IMR-90 (cell line): ENCODE data around the gene PKHD1. TPM values are rescaled to one million over a fixed set of nuclear protein-coding genes. Genes with fewer than 3 reads are reported as not detected.

ENCODE experiments used
- ATAC-seq: fragments of 200-7000 bp; cut with Tn5 transposase; 2 replicates; pipeline ENCODE4 v1.9.1; 2020; ENCODE audit warnings: low read depth, mild to moderate bottlenecking, moderate library complexity
- BruUV-seq: library from RNA; stranded (reverse); fragments of 400-500 nt; replicated peaks from 2 replicates; lab custom pipeline; 2021; lab: Mats Ljungman, UMichigan
- CTCF ChIA-PET: fragments of 300-600 bp; formaldehyde crosslinking; extraction: SDS; loops from one replicate; lab custom pipeline; 2021; ENCODE audit warnings: antibody characterized with exemption; lab: Yijun Ruan, JAX
- POLR2A ChIA-PET: fragments of 300-600 bp; sonication (Branson Sonifier 250); formaldehyde crosslinking; loops from one replicate; lab custom pipeline; 2022; ENCODE audit warnings: antibody characterized with exemption; ENCODE audit not compliant: unreplicated experiment; lab: Charles Lee
- DNase-seq: peaks from one replicate; pipeline ENCODE4 v3.0.0; 2013
- H2AFZ ChIP-seq: replicated peaks from 2 replicates; pipeline ENCODE3; 2013; ENCODE audit warnings: low read length, mild to moderate bottlenecking; ENCODE audit not compliant: poor library complexity
- H2AK5ac ChIP-seq: 2 replicates; pipeline ENCODE4 v1.6.1; 2013; ENCODE audit warnings: low read depth, low read length, inconsistent platforms
- H2AK9ac ChIP-seq: replicated peaks from 2 replicates; pipeline ENCODE3; 2013; ENCODE audit warnings: mild to moderate bottlenecking, low read depth, low read length, moderate library complexity; ENCODE audit not compliant: poor library complexity
- H2BK120ac ChIP-seq: 2 replicates; pipeline ENCODE4 v1.6.1; 2013; ENCODE audit warnings: low read depth, low read length, inconsistent platforms
- H2BK15ac ChIP-seq: 3 replicates; pipeline ENCODE4 v1.6.1; 2013; ENCODE audit warnings: low read depth, low read length, inconsistent platforms
- H2BK20ac ChIP-seq: 2 replicates; pipeline ENCODE4 v1.6.1; 2013; ENCODE audit warnings: low read depth, mild to moderate bottlenecking, inconsistent platforms, low read length, moderate library complexity
- H2BK5ac ChIP-seq: 2 replicates; pipeline ENCODE4 v1.6.1; 2013; ENCODE audit warnings: mild to moderate bottlenecking, low read depth, low read length, inconsistent platforms; ENCODE audit not compliant: poor library complexity, severe bottlenecking
- H3K14ac ChIP-seq: replicated peaks from 2 replicates; pipeline ENCODE4 v1.6.1; 2013; ENCODE audit warnings: low read depth, low read length, inconsistent platforms
- H3K18ac ChIP-seq: 2 replicates; pipeline ENCODE4 v1.6.1; 2013; ENCODE audit warnings: low read depth, low read length, control low read depth
- H3K23ac ChIP-seq: 2 replicates; pipeline ENCODE4 v1.6.1; 2013; ENCODE audit warnings: low read depth, low read length, inconsistent platforms
- H3K27ac ChIP-seq: 2 replicates; pipeline ENCODE4 v1.5.1; 2013; ENCODE audit warnings: mild to moderate bottlenecking, control low read depth, low read length; ENCODE audit not compliant: insufficient read depth
- H3K27me3 ChIP-seq: 2 replicates; pipeline ENCODE4 v1.6.1; 2013; ENCODE audit warnings: low read length; ENCODE audit not compliant: control insufficient read depth, insufficient read depth
- H3K36me3 ChIP-seq: 2 replicates; pipeline ENCODE4 v1.6.1; 2013; ENCODE audit warnings: low read length, mixed read lengths; ENCODE audit not compliant: control insufficient read depth, insufficient read depth
- H3K4ac ChIP-seq: 2 replicates; pipeline ENCODE4 v1.6.1; 2013; ENCODE audit warnings: low read depth, low read length, inconsistent platforms
- H3K4me1 ChIP-seq: 2 replicates; pipeline ENCODE4 v1.6.1; 2013; ENCODE audit warnings: low read length, mixed read lengths; ENCODE audit not compliant: control insufficient read depth, insufficient read depth
- H3K4me2 ChIP-seq: 2 replicates; pipeline ENCODE4 v1.6.1; 2013; ENCODE audit warnings: low read depth, mild to moderate bottlenecking, control low read depth, low read length, moderate library complexity
- H3K4me3 ChIP-seq: 2 replicates; pipeline ENCODE4 v1.5.1; 2013; ENCODE audit warnings: low read depth, mild to moderate bottlenecking, control low read depth, low read length, moderate library complexity; ENCODE audit not compliant: insufficient read depth
- H3K56ac ChIP-seq: 2 replicates; pipeline ENCODE4 v1.6.1; 2013; ENCODE audit warnings: low read length, inconsistent platforms; ENCODE audit not compliant: insufficient read depth; ENCODE audit errors: extremely low read depth
- H3K79me1 ChIP-seq, 2 experiments: 2 replicates each; pipeline ENCODE4 v1.6.1; 2013; ENCODE audit warnings: low read length in 2 of 2, inconsistent platforms in 1 of 2, low read depth in 1 of 2
- H3K9ac ChIP-seq: 2 replicates; pipeline ENCODE4 v1.6.1; 2013; ENCODE audit warnings: low read depth, low read length, control low read depth
- H3K9me1 ChIP-seq: 2 replicates; pipeline ENCODE4 v1.6.1; 2013; ENCODE audit warnings: low read length, inconsistent platforms; ENCODE audit not compliant: insufficient read depth
- H3K9me3 ChIP-seq: 2 replicates; pipeline ENCODE4 v1.6.1; 2013; ENCODE audit warnings: low read length; ENCODE audit not compliant: control insufficient read depth, insufficient read depth
- H4K20me1 ChIP-seq: 2 replicates; pipeline ENCODE4 v1.6.1; 2013; ENCODE audit warnings: low read length, inconsistent platforms; ENCODE audit not compliant: insufficient read depth
- H4K5ac ChIP-seq: 2 replicates; pipeline ENCODE4 v1.6.1; 2013; ENCODE audit warnings: mild to moderate bottlenecking, low read depth, low read length, control low read depth
- H4K8ac ChIP-seq, 2 experiments: 2 replicates each; pipeline ENCODE4 v1.6.1; 2013; ENCODE audit warnings: low read depth in 2 of 2, low read length in 2 of 2, control low read depth in 1 of 2, inconsistent platforms in 1 of 2
- H4K91ac ChIP-seq: 2 replicates; pipeline ENCODE4 v1.6.1; 2013; ENCODE audit warnings: low read depth, low read length, inconsistent platforms; ENCODE audit not compliant: insufficient read depth
- BHLHE40 ChIP-seq: fragments of 150-350 bp; IDR thresholded peaks from 2 replicates; pipeline ENCODE4 v1.6.1; 2016; ENCODE audit warnings: mild to moderate bottlenecking, low read depth, low read length
- CEBPB ChIP-seq: IDR thresholded peaks from 2 replicates; pipeline ENCODE4 v1.6.1; 2012; ENCODE audit warnings: low read depth, low read length, improper control_type of control experiment
- CHD1 ChIP-seq: IDR thresholded peaks from 2 replicates; pipeline ENCODE4 v1.6.1; 2012; ENCODE audit warnings: low read depth, low read length, improper control_type of control experiment
- FOS ChIP-seq: fragments of 150-350 bp; IDR thresholded peaks from 2 replicates; pipeline ENCODE4 v1.6.1; 2016; ENCODE audit warnings: low read depth, low read length
- MAFK ChIP-seq: IDR thresholded peaks from 2 replicates; pipeline ENCODE4 v1.6.1; 2012; ENCODE audit warnings: low read depth, low read length, improper control_type of control experiment
- MAZ ChIP-seq: IDR thresholded peaks from 2 replicates; pipeline ENCODE4 v1.6.1; 2012; ENCODE audit warnings: low read depth, mild to moderate bottlenecking, low read length, improper control_type of control experiment, moderate library complexity, borderline replicate concordance
- MXI1 ChIP-seq: IDR thresholded peaks from 2 replicates; pipeline ENCODE4 v1.6.1; 2012; ENCODE audit warnings: low read depth, mild to moderate bottlenecking, low read length, moderate library complexity, borderline replicate concordance
- NFE2L2 ChIP-seq: fragments of 150-350 bp; IDR thresholded peaks from 2 replicates; pipeline ENCODE4 v1.6.1; 2016; ENCODE audit warnings: low read depth, mild to moderate bottlenecking, low read length
- POLR2A ChIP-seq: IDR thresholded peaks from 2 replicates; pipeline ENCODE4 v1.6.1; 2012; ENCODE audit warnings: mild to moderate bottlenecking, low read depth, low read length
- RAD21 ChIP-seq: IDR thresholded peaks from 2 replicates; pipeline ENCODE4 v1.6.1; 2012; ENCODE audit warnings: low read length, improper control_type of control experiment
- RCOR1 ChIP-seq: IDR thresholded peaks from 2 replicates; pipeline ENCODE4 v1.6.1; 2012; ENCODE audit warnings: mild to moderate bottlenecking, low read length, improper control_type of control experiment; ENCODE audit not compliant: insufficient replicate concordance
- RFX5 ChIP-seq: IDR thresholded peaks from 2 replicates; pipeline ENCODE4 v1.8.0; 2012; ENCODE audit warnings: low read depth, mild to moderate bottlenecking, low read length, moderate library complexity
- SMC3 ChIP-seq: fragments of 150-350 bp; IDR thresholded peaks from 2 replicates; pipeline ENCODE4 v1.6.1; 2016; ENCODE audit warnings: low read depth, mild to moderate bottlenecking, antibody characterized with exemption, low read length, moderate library complexity
- WGBS, 2 experiments: methylation state at CpG; one replicate each; pipeline versions ENCODE4 v1.1.5 to v1.1.7; 2013; ENCODE audit warnings: missing lambda C conversion rate in 2 of 2; ENCODE audit not compliant: insufficient read length in 1 of 2; ENCODE audit errors: extremely low coverage in 2 of 2; 5-methylcytosine and 5-hydroxymethylcytosine counted together
- dilution Hi-C: fragments of 300-500 bp; cut with HindIII; formaldehyde crosslinking; loops from one replicate; pipeline ENCODE4 v1.14.3; 2018; ENCODE audit warnings: low sequenced_read_pairs; ENCODE audit not compliant: unreplicated experiment
- in situ Hi-C: fragments of 300-500 bp; cut with MboI; formaldehyde crosslinking; loops from 3 replicates; pipeline ENCODE4 v1.14.3; 2019; ENCODE audit warnings: low sequenced_read_pairs, inconsistent platforms, mixed read lengths
- intact Hi-C: fragments of 100-400 bp; cut with micrococcal nuclease; formaldehyde crosslinking; loops from 2 replicates; pipeline ENCODE4 v1.10.0; 2022
- polyA plus RNA-seq, 3 experiments: library from polyadenylated mRNA; depleted of rRNA; stranded (reverse); fragments of >200 nt; gene quantifications; 2 replicates each; pipeline ENCODE4 v1.2.3, GENCODE V29; 2012; ENCODE audit warnings: low replicate concordance in 1 of 3
- total RNA-seq: library from RNA; depleted of rRNA; stranded (reverse); fragments of >200 nt; gene quantifications from 2 replicates; pipeline ENCODE4 v1.2.3, GENCODE V29; 2012
- TF ChIP-seq, protein P1 (sequence below): fragments of 150-350 bp; IDR thresholded peaks from 2 replicates; pipeline ENCODE4 v1.6.1; 2017; ENCODE audit warnings: mild to moderate bottlenecking, antibody characterized with exemption, low read length, low read depth
- TF ChIP-seq, protein P2 (sequence below): conservative IDR thresholded peaks from 2 replicates; pipeline ENCODE4 v1.5.1; 2012; ENCODE audit warnings: mild to moderate bottlenecking, low read depth, low read length, improper control_type of control experiment
- TF ChIP-seq, protein P3 (sequence below): fragments of 150-350 bp; IDR thresholded peaks from 2 replicates; pipeline ENCODE4 v1.6.1; 2016; ENCODE audit warnings: low read depth, mild to moderate bottlenecking, low read length, moderate library complexity, borderline replicate concordance

PKHD1 gene
- total and polyA plus RNA-seq, 2 of the 4 experiments (the other 2 are of a cell fraction), result not detected

DNA sequence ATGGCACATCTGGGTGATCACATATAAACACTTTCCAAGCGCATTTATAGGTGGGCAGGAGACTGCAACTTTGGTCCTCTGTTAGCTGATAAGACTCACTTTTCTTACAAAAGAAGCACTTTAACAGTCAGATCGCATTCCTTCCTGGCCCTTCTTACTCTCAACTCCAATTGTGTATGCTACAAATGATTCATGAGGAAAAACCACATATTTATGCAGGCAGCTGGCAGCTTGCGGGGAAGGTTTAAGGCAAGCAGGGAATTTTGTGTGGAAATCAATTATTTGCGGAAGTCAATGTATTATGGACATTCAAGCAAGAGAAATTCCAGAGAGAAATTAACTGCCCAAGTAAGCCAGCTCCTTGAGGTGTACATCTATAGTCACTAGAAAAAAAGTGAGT is 194.0 kb downstream of the PKHD1 start:
- TF ChIP-seq CEBPB (no peak), NFE2L2 (no peak), RAD21 (no peak), FOS (no peak), RCOR1 (no peak), CHD1 (no peak), SMC3 (no peak), MXI1 (no peak), MAZ (no peak), POLR2A (no peak), MAFK (no peak), BHLHE40 (no peak), RFX5 (no peak)
- TF ChIP-seq, protein P1, sequence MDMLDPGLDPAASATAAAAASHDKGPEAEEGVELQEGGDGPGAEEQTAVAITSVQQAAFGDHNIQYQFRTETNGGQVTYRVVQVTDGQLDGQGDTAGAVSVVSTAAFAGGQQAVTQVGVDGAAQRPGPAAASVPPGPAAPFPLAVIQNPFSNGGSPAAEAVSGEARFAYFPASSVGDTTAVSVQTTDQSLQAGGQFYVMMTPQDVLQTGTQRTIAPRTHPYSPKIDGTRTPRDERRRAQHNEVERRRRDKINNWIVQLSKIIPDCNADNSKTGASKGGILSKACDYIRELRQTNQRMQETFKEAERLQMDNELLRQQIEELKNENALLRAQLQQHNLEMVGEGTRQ, result no peak
- TF ChIP-seq, protein P2, sequence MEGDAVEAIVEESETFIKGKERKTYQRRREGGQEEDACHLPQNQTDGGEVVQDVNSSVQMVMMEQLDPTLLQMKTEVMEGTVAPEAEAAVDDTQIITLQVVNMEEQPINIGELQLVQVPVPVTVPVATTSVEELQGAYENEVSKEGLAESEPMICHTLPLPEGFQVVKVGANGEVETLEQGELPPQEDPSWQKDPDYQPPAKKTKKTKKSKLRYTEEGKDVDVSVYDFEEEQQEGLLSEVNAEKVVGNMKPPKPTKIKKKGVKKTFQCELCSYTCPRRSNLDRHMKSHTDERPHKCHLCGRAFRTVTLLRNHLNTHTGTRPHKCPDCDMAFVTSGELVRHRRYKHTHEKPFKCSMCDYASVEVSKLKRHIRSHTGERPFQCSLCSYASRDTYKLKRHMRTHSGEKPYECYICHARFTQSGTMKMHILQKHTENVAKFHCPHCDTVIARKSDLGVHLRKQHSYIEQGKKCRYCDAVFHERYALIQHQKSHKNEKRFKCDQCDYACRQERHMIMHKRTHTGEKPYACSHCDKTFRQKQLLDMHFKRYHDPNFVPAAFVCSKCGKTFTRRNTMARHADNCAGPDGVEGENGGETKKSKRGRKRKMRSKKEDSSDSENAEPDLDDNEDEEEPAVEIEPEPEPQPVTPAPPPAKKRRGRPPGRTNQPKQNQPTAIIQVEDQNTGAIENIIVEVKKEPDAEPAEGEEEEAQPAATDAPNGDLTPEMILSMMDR, result no peak
- TF ChIP-seq, protein P3, sequence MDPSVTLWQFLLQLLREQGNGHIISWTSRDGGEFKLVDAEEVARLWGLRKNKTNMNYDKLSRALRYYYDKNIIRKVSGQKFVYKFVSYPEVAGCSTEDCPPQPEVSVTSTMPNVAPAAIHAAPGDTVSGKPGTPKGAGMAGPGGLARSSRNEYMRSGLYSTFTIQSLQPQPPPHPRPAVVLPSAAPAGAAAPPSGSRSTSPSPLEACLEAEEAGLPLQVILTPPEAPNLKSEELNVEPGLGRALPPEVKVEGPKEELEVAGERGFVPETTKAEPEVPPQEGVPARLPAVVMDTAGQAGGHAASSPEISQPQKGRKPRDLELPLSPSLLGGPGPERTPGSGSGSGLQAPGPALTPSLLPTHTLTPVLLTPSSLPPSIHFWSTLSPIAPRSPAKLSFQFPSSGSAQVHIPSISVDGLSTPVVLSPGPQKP, result no peak
- Histone ChIP-seq H3K4ac (no peak overlapping the region), H3K4me3 (no peak overlapping the region), H3K56ac (no peak overlapping the region), H3K9ac (no peak overlapping the region), H3K9me1 (no peaks in the 10 kb centered on the region), H2BK15ac (no peak overlapping the region), H2AFZ (no peak overlapping the region), H3K23ac (no peak overlapping the region), H2BK20ac (no peak overlapping the region), H3K9me3 (no peaks in the 10 kb centered on the region; the same call in 1 of the 2 replicates), H3K27me3 (no peaks in the 10 kb centered on the region), H2BK5ac (no peak overlapping the region), H4K91ac (no peak overlapping the region), H2AK9ac (no peak overlapping the region), H4K8ac (no peak overlapping the region), H3K18ac (no peak overlapping the region), H2BK120ac (no peak overlapping the region), H4K20me1 (no peaks in the 10 kb centered on the region), H4K5ac (no peak overlapping the region), H3K79me1 (no peaks in the 10 kb centered on the region), H3K4me1 (no peaks in the 10 kb centered on the region), H2AK5ac (no peak overlapping the region), H3K4me2 (no peak overlapping the region), H3K36me3 (no peaks in the 10 kb centered on the region), H3K14ac (no peak overlapping the region), H3K27ac (no peak overlapping the region)
- ChIA-PET CTCF (no interaction called here), POLR2A (no interaction called here)
- dilution Hi-C loops (no loop called here), in situ Hi-C loops (no loop called here), intact Hi-C loops (no loop called here)
- no CpG with 5 or more reads among the region's 4 CpGs for WGBS, 2 experiments
- no peak for DNase-seq
- ATAC-seq, result no peak
- BruUV-seq, result no TSS peak
